NCI-H1694 treated with DMSO at 0.1 percent for 48 hours (cell line): Measurements from ENCODE around the gene FBN1.

Experiments used
- DNase-seq: peaks from one replicate; lab custom pipeline; 2025; lab: John Stamatoyannopoulos, UW

The FBN1 gene

GRCh38 chr15:48580736-48581135 is 64.8 kb downstream of the FBN1 start:
- no peak for DNase-seq

GRCh38 chr15:48579945-48580671 is 65.4 kb downstream of the FBN1 start:
- DNase-seq, result no peak

GRCh38 chr15:48578965-48579364 is 66.5 kb downstream of the FBN1 start:
- DNase-seq, result no peak

DNA sequence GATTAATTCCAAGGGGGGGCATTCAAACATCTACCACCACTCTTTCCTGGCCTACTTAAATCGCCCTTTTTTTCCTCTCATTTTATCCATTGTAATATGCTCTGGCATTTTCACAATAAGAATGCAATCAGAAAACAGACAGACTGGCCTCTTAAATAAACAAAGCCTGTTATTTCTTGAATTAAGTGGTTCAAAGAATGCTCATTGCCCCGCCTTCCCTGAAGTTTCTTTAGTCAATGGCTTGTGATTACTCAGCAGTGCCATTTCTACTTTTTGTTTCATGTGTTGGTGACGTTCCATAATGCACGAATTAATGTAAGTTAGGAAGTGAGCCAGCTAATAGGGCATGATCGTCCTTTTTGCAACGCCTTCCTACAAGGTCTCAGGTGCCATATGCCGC is 68.0 kb downstream of the FBN1 start:
- peak; percentile 73 for DNase-seq

- no peak for DNase-seq
Observed at GRCh38 chr15:48574187-48574586, 71.3 kb downstream of the FBN1 start.

DNA sequence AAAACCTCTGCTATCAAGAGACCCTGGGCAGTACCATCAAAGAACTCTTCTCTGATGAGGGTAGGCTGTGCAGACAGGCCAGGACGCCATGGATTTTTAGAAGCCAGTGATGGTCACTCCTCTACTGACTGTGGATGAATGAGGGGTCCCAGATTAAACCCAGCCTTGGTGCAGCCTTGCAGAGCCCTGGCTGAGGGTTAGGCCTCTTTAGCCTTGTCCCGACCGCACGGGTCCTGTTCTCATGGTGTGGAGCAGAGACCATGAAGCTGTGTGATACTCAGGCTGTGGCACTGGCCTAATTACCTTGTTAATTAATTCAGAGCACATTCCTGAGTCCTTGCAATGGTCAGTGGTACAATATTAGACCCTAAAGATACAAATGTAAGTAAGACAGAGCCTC is 71.7 kb downstream of the FBN1 start:
- DNase-seq, result no peak

- no peak for DNase-seq
Observed at GRCh38 chr15:48572823-48573222, 72.7 kb downstream of the FBN1 start.

DNA sequence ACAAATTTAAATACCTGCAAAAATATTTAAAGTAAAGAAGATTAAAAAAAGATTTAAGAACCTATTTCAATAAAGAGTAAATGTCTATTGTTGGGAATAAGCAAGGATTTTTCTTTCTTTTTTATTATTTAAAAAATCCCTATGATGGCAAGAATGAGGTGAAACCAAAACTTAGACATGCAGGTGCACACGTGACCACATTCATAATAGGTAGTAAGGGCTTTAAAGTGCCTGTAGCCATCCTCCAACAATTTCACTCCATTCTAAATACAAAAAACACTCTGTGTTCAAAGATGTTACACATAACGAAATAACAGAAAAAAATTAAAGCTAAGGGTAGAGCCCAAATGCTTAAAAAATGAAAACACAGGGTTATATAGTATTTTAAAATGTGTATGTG is 74.0 kb downstream of the FBN1 start:
- DNase-seq, result no peak

DNA sequence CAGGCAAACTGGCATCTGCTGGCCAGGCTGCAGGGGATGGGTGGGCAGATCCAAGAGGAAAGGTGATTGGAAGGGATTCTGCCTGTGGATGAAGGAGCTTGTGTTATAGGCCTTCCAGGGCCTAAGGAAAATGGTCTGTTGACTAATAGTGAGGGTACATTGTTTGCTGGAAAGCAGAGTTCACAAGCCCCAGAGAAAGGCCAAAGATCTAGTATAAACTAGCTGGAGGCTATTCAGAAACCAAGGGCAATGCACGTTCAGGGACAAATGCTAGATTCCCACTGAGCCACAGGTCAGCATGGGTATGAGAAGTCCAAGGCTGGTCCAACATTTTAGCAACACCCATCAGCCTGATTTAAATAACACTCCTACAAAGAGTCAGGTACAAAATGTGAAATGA is 74.7 kb downstream of the FBN1 start:
- DNase-seq, result no peak

- DNase-seq, result no peak
Observed at GRCh38 chr15:48569591-48570302, 75.8 kb downstream of the FBN1 start.

DNA sequence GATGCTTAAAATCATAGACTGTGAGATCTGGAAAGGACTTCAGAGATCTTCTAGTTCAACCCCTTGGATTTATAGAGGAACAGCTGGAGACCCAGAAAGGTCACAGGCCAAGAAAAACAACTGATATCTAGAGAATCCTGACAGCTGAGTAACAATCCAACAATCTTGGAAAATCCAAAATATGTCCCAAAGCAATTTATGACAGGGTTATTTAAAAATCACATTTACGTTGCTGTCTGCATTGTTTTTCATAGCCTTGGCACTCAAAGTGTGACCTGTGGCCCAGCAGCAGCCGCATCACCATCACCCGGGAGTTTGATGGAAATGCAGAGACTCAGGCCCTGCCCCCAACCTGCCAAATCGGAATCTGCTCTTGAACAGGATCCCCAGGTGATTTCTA is 78.8 kb downstream of the FBN1 start:
- DNase-seq, result no peak

DNA sequence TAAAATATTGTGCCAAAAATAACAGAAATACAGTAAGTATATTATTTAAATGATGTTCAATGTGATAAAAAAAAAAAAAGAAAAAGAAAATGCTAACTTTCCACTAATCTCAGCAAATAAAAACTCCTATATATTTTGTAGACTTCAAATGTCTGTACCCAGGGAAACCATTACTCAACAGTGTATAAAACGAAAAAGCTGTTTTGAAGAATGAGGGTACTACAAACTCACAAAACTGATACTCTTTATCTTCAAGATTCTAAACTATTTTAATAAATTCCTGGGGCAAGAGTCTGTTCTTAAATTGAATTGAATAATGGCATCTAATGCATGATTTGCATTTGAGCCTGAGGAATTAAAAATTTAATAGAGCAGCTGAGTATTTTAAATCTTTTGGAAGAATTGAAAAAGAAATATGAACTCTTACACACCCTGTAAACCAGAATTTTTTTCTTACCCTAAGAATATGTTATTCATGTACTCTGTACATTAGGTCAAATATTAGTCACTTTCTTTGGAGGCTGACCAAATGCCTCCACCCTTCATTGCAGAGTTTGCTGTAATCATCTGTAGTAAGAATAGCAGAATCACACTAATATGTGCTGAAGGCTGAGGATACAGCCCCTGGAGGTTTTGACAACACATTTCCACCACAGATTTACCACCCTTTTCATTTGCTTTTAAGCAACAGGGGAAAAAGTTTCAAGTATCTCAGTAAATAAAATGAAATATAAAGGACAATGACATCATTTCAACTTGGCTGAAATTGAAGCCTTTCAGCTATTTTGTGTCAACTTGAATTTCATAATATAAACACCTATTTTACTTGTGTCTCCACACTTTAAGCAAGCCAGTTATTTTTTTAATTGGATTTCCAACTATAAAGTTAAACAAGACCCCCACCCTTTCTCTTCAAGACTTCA is 79.7 kb downstream of the FBN1 start:
- no peak for DNase-seq

GRCh38 chr15:48564690-48565089 is 80.8 kb downstream of the FBN1 start:
- no peak for DNase-seq

DNA sequence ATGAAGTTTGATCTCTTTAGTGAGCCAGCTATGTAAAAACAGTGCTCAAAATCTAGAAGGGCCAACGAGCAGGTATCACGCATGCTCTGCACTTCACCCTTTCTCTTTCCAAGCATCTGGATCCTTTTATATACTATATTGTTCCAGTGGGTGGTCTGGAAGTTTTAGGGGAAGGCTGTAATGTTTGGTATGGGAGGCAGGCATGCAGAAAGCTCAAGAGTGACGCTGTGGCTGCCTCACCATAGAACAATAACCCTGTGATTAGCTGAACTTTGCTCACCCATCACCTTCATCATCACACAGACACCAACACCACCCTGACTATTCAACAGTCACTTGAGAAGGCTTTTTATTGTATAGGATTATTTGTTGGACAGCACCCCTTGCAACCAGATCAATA is 81.6 kb downstream of the FBN1 start:
- DNase-seq, result no peak

DNA sequence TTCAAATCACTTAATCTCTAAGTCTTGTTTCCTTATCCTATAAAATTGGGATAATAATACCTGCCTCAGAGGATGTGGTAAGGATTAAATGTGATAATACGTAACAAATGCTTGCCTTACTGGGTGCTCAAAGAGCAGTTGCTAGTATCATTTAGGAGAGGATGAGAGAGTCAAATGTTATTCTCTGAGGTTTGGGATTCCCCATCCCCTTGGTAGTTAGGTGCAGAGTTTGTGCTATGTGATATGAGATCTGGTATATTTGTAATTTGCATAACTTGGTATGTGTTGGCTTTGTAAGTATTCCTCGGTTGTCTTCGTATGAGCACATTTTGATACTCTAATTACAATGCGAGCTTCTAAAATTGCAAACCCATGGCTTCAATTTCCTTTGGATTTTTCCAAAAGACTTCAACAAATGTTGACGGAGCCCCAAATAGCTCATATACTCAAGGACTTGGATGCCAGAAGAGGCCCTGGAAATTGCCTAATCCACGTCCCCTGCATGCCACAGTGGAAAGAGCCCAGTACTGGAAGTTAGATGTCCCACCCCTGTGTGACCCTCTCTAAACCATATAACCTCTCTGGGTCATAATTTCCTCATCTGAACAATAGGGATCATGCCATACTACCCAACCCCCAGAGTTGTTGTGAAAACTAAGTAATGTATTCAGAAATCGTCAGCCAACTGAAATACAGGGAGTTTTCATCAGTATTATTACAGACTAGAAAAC is 85.0 kb downstream of the FBN1 start:
- DNase-seq, result no peak

GRCh38 chr15:48559285-48559684 is 86.2 kb downstream of the FBN1 start:
- DNase-seq, result no peak

DNA sequence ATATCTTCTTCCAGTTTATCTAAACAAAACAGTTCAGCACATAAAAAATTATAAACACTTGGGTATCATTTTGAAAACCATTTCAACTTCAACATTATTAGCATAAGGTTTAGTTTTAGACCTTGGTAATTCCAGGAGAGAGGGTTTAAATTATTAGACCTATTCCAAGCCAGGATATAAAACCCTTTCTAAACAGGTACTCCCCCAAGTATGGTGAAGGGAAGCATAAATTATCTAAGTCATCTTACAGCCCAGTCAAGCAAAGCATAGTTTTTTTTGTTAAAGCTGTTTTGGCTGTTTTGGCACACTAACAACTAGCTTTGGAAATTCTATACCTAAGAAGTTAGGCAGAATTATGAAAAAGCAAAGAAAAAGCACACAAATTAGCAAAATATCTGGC is 87.3 kb downstream of the FBN1 start:
- DNase-seq, result no peak

DNA sequence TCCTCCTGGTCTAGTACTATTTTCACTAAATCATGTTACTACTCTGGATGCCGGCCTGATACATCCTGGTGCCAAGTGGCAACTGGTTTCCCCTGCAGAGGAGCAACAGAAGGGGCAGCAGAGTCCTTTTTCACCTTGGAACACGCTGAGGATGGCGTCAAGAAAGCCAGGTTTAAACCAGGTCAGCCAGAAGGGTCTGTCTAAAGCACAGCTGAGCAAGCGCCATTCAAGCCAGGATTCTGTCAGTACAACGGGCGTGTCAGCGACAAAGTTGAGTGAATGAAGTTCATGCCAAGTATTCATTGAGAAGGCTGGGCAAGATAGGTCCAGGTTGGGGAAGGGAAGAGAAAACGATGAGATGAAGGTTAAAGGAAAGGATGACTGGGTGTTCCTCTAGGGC is 88.2 kb downstream of the FBN1 start:
- no peak for DNase-seq

DNA sequence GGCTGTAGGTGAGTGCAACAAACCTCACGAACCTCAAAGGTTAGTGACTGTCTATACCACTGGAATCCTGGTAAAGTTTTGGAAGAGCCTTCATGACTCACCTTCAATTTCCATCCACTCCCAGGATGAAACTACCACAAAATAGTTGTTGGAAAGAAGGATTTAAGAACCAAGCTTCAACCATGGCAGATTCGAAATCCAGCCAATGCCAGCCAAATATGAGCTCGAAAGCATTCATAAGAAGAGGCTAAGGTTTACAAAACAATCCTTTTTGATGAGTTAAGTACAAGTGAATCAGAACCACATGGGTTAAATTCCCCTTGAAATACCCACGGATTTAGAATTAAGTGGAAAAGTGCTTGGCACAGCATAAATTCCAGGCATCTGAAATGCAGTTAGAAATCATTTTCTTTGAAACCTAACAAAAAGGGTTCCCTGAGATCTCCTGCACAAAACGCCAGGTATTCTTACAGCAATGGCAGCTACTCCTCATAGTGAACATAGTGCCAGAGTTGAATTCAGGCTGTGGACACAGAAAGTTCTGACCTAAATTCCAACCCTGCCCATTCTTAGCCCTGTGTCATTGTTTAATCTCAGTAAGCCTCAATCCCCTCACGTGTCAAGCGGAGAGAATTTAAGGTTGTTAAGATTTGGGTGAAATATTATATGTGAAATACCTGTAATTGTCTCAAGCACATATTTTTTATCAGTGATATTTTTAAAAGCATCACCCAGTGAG is 89.2 kb downstream of the FBN1 start:
- DNase-seq, result no peak

- no peak for DNase-seq
Observed at GRCh38 chr15:48555241-48555881, 90.1 kb downstream of the FBN1 start.

- no peak for DNase-seq
Observed at GRCh38 chr15:48554112-48554511, 91.4 kb downstream of the FBN1 start.
